HG02759 (cell line): ENCODE results near the gene SEMA6B.
"Not testable (repeated sequence)": the region's sequence is repeated elsewhere in the genome, so short reads cannot be mapped to it uniquely, and the experiment has no call there.

Experiments
- ATAC-seq: cut with Tn5 transposase; IDR thresholded peaks from one replicate; pipeline ENCODE4 v1.9.1; 2021; ENCODE audit warnings: mild to moderate bottlenecking, moderate library complexity; ENCODE audit not compliant: unreplicated experiment

Gene SEMA6B

DNA sequence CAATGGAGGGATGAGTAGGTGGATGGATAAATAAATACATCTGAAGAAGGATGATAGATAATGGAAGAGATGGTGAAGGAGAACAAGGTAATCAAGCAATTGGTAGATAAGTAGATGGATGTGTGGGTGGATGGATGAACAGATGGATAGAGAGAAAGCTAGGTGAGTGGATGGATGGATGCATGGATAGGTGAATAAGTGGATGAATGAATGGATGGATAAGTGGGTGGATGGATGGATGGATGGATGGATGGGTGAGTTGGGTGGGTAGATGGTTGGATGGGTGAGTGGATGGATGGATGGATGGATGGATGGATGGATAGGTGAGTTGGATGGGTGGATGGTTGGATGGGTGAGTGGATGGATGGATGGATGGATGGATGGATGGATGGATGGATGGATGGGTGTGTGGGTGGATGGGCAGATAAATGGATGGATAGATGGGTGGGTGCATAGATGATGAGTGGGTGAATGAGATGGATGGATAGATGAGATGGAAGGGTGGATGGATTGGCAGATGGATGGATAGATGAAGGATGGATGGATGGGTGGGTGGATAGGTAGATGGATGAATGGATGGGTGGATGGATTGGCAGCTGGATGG is 6.3 kb downstream of the SEMA6B start:
- ATAC-seq: no peak

DNA sequence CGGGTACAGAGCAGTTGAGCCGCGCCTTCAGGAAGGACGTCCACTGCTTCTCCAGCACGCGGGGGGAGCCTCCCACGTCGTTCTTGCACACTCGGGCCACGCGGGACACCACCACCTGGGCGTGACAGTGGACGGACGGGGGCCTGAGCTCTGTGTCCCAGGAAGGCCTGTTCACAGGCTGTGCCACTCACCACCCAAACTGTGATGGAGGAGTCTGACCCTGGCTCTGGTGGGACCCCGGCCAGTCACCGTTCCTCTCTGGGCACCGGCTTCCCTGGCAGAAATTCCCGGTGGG is 7.0 kb downstream of the SEMA6B start:
- ATAC-seq: no peak

DNA sequence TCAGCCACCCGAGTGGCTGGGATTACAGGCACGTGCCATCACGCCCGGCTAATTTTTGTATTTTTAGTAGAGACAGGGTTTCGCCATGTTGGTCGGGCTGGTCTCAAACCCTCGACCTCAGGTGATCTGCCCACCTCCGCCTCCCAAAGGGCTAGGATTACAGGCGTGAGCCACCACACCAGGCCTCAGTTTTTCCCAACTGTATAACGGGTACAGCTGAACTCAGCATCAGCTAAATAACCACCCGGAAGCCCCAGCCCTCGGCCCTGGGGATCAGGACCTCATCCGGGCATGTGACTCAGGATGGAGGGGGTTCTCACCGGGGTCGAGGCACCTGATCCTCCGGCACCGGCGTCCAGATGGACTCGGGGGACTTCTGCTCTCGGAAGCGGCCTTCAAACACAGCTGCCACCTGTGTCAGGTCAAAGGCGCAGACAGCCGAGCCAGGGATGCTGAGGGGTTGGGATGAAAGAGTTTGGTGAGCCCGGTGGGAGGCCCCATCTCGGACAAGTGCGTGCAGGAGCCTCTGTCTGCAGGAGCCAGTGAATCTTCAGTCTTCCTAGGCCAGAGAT is 8.9 kb downstream of the SEMA6B start:
- ATAC-seq: no peak

DNA sequence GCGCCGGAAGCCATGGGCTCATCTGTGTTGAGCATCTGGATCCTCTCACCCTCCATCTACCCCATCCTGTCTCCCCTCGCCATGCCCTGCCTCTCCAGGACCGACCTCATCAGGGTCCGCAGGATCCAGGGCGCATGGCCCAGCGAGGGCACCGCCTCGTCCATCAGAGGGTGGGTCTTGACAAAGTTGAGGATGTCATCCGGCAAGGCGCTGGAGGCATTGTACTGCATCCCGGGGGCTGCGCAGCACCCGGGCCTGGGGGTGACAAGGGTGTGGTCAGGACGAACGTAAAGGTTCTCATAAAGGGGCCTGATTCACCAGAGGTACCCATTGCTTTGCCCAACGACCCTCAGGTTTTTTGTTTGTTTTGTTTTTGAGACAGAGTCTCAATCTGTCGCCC is 9.5 kb downstream of the SEMA6B start:
- ATAC-seq: no peak

DNA sequence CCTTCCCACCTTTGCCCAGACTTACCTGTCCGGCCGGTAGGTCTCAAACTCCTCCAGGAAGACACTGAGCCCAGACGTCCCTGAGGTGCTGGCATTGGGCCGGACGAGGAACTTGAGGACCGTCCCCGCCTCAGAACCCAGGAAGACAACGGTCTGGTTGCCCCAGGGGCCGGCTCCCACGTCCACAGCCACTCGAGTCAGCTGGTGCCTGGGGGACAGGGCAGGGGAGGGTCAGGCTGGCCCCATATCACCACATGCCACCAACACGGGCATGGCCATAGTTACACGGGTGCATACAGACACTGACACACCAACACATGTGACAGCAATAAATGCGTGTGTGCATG is 11.3 kb downstream of the SEMA6B start:
- no peak for ATAC-seq

DNA sequence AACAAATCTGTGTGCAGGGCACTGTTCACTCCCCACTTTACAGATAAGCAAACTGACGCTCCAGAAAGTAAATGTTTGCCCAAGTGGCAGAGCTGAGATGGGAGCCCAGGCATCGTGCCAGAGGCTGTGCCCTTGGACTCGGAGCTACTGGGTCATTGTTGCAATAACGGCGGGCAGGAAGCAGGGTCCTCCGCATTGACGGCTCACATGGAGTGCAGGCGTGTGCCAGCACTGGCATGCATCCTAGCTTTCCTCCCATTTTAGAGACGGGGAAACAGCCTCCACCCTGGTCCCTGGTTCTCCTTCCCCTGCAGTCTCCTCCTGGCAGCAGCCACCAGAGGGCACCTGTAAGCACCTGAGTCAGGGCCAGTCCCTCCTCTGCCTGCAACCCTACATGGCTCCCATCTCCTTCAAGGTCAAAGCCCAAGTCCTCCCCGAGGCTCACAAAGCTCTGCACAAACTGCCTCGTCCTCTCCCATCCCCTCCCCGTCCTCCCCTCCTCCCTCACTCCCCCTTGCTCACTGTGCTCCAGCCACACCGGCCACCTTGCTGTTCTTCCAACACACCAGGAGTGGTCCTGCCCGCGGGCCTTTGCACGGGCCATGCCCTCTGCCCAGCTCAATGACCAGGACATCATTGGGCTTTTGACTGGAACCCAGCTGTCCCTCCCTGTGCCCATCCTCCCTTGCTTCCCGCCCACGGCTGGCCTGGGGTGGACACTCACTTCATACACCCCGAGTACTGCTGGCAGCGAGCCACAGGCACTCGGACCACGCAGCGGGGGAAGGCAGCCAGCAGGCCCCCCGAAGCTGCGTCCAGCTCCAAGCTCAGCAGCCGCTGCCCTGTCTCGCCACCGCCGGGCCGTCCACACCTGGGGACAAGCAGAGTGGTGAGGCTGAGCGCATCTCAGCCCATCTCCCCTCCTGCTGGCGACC is 11.9 kb downstream of the SEMA6B start:
- no peak for ATAC-seq

DNA sequence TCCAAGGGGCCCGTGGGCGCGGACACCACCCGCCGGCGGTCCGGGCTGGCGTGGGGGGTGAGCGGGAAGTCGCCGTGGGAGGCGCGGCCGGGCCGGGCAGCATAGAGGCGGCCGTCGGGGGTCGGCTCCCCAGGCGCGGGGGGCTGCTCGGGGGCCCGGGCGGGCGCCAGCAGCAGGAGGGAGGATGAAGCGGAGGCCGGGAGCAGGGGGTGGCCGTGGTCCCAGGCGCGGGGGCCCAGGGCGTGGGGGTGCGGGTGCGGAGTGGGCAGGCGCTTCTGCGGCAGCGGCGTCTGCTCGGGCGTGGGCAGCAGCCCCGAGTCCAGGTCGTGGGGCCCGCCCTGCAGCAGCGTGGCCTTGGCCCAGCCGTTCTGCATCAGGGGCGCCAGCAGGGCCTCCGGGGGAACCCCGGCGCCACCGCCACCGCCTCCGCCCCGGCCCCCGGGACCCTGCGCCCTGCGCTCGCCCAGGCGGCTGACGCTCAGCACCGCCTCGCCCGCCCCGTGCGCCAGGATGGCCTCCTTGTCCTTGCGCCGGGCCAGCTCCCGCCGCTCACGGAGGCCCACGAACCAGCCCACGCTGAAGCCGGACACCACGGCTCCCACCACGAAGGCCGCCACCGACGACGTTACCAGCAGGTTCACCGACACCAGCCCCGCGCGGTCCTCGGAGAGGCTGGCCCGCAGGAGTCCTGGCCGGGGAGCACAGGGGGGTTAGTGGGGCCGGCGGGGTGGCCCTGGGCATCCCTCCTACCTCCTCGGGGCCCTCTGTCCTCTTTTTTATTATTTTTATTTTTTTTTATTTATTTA is 15.4 kb downstream of the SEMA6B start:
- ATAC-seq: no peak

DNA sequence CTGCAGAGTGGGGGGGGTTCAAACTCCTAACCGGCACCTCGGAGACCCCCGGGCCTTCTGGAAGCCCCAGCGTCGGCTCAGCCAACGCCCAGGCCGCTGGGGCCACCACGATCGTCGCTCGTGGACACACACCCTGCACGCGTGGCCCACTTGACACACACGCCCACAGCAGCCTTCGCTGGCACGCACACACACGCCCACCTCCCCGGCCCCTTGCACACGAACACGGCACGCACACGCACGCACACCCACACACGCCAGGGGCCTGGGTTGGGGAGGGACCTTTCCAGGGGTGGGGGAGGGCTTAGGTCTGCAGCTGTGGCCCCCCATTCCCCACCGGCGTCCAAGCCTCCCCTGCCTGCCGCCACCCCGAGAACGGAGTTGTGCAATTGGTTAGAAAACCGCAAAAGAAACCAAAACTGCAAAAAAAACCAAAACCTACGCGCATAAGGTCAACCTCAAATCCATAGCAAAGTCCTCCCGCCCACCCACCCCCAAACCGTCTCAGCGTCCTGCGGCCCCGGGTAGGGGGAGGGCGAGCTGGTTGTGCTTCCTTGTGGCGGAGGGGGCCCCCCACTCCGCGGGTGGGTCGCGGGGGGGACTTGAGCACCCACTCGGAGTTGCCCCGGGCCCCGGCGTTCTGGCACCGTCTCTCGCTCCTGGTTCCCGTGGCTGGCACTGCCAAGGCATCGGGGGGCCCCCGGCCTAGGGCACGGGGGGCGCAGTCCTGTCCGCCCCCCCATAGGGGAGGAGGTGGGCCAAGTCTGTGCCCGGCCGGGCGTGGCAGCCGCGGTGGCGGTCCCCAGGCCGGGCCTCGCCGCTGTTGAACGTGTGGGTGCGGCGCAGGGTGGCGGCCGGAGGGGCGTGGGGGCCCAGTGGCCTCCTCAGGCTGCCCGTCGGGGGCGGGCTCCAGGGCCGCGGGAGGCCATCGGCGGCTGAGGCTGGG is 16.3 kb downstream of the SEMA6B start:
- no peak for ATAC-seq

DNA sequence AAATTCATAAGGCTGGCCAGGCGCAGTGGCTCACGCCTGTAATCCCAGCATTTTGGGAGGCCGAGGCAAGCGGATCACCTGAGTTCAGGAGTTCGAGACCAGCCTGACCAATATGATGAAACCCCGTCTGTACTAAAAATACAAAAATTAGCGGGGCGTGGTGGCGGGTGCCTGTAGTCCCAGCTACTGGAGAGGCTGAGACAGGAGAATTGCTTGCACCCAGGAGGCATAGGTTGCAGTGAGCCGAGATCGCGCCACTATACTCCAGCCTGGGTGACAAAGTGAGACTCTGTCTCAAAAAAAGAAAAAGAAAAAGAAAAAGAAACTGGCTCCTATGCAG is 17.7 kb downstream of the SEMA6B start:
- not testable (repeated sequence) for ATAC-seq

DNA sequence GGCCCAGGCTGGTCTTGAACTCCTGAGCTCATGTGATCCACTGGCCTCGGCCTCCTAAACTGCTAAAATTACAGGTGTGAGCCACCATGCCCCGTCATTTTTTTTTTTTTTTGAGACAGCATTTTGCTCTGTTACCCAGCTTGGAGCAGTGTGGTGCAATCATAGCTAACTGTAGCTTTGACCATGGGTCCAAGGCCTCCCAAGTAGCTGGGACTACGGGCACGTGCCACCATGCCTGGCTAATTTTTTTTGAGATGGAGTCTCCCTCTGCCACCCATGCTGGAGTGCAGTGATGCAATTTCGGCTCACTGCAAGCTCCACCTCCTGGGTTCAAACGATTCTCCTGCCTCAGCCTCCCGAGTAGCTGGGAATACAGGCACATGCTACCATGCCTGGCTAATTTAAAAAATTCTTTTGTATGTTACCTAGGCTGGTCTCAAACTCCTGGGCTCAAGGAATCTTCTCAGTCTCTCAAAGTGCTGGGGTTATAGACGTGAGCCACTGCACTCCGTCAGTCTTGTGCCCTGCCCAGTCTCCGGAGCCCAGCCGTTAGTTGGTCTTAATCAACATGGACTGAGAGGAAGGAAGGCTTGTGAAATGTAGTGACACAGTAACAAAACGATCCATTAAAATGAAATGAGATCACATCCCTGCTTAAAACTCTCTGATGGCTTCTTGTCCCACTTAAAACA is 18.2 kb downstream of the SEMA6B start:
- ATAC-seq: no peak

DNA sequence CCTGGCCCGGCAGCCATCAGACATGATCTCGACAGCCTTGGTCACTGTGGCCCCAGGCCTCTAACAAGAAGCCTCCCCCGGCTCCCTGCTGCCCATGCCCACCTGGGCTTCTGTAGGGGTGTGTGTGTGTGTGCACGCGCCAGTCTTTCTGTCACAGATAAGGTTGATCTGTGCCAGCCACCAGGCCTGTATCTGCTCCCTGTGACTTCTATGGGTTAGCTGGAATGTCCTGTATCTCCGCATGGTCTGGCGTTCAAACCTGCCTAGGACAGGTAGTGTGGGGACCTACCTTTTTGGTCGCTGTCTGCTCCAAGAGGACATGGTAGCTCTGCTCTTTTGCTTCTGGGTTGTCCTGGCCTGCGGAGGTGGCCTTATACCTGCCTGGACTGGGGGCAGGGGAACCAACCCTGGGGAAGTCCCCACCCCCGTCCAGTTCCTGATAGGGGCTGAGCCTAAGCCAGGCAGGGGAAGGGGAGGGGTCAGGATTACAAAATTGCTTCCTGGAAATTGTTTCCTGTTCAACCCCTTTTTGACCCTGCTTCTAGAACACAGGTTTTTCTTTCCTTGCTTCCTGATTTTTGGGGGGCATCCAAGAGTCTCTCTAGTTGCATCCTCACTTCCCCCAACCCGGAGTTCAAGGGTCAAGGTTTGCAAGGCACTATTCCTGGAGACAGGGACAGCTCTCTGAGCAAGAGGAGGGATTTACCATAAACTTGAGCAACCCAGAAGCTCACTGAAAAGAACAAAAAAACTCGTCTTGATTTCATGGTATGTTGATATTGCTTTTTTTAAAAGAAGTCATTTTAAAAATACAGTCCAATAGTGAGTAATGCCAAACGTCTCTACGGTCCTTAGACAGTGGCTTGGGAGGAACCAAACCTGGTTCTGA is 19.5 kb downstream of the SEMA6B start, which contains the start of gene LRG1:
TSS of gene LRG1 (minus strand) at position 344 of the 889 bp plus-strand sequence. CDS start at position 321, 23 bp downstream.
- no peak for ATAC-seq

DNA sequence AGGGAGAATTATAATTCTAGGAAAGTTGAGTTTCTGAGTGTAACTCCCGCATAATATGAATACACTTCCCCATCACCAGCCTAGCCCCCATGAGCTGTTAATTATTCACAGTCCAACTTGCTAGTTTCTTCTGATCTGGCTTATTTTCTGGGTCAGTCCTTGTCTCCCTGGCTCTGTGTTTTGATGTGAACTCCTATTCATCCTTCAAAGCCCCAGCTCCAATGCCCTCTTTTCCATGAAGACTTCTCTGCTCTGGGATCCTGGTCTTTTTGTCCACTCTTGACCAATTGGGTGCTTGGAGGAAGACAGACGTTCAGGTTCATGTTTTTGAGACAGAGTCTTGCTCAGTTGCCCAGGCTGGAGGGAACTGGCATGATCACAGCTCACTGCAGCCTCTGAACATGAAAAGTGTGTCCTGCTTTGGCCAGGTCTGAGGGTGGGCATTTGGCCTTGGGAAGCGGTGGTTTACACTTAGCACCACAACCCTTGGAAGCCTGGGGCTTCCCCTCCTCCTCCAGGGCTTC is 20.3 kb downstream of the SEMA6B start:
- ATAC-seq: no peak

DNA sequence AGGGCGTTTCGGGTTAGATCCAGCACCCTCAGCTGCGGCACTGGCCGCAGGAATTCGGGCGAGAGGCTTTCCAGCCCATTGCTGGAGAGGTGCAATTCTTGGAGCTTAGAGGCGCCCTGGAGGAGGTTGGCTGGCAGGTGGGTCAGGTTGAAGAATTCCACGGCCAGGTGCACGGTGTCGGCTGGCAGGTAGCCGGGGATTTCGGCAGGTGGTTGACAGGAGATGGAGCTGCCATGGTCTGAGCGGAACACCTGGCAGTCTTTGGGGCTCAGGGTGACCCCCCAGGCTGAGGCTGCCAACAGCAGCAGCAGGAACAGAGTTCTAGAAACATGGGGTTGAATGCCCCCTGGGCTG is 20.9 kb downstream of the SEMA6B start:
- no peak for ATAC-seq

DNA sequence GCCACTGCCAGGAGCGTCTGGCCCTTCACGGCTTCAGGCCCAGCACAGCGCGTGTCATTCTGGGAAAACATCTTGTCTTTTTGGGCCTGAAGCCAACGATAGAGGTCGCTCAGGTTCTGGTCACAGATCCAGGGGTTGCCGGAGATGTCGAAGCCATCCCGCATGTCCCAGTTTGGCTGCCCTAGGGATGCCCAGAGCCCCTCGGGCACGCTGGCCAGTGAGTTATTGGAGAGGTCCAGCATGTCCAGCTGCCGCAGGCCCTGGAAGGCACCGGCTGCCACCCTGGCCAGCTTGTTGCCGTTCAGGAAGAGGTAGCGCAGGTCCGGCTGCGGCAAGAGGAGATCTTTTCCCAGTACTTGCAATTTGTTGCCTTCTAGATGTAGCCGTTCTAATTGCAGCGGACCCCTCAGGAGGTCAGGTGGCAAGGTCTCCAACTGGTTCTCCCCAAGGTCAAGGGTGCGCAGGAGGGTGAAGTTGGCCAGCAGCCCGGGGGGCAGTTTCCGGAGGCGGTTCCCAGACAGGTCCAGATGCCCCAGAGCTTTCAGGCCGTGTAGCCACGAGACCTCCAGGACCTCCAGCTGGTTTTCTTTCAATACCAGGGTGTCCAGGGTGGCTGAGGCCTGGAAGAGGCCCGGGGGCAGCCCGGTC is 21.4 kb downstream of the SEMA6B start:
- no peak for ATAC-seq

DNA sequence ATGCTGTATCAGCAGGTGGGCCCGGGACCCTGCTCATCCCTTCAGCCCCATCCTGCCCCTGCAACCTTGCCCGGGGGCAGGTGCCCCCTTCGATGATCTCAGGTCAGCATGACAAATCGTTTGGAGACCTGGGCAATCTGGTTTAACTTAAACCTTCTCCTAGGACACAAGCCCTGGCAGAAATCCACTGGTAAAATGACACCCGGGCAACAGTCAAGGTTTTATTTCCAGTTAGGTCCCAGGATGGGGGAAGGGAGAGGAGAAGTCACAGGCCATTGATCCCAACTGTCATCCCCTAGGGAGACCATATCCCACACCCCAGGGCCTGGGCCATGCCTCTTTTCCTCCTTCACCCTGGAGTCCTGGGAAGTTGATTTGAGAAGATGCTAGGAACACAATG is 22.7 kb downstream of the SEMA6B start:
- ATAC-seq: no peak

DNA sequence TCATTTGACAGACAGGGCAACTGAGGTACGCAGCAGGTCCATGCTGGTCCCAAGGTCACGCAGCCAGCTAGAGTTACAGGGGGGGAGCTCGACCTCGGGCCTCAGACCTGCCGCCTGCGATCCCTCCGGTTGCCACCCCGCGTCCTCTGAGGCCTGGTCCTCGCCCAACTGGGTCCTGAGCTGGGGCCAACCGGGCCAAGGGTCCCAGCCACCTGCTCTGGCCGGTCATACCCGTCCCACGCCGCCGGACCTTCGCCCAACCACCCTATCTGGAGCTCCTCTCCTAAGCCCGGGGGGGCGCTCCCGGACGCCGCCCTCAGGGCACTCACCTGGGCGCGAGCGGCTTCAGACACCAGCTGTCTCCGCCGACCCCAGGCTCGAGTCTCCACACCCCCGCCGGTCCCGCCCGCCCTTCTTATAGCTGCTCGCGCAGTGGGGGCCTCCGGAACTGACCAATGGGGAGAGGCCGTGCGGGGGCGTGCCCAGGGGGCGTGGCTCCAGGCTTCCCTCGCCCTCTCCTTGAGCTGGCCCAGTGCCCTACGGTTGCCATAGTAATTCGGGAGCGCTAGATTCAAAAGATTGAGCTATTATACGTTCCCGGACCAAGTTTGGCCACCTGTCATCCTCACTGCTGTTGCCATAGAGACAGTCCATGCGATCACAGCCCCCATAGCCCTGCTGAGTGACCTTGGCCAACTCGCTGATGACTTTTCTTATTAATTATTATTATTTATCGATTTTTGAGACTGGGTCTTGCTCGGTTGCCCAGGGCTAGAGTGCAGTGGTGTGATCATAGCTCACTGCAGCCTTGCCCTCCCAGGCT is 24.4 kb downstream of the SEMA6B start, which contains the start of gene PLIN5:
TSS of gene PLIN5 (minus strand) at position 389 of the 823 bp plus-strand sequence. CDS start 1,150 bp downstream, outside the sequence.
- ATAC-seq: no peak

DNA sequence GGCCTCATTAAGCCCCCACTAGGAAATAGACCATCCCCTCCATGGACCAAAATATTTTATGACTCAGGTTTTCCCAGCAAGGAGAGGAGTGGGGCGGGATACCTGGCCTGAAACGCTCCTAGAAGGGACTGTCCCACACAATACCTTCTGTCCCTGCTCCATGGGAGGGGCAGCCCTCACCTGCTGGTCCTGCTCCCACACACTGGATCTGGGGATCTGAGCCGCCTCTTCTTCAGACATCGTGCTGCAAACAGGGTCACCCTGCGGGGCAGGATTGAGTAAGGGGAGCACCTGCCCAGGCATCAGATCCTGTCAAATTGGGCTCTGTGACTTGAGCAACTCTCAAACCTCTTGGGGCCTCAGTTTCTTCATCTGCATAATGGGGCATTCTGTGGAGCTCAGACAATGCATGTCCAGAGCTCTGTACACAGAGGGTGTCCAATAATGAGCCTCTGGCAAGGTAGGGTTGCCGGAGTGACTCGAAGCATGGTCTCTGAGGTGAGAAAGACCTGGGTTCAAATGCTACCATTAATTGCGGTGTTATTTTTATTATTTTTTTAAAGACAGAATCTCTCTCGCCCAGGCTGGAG is 25.6 kb downstream of the SEMA6B start:
- no peak for ATAC-seq
